Mesenchymal stem cell (in vitro differentiated cells and primary cell): ENCODE measurements around the gene SDR39U1.
"Not testable (repeated sequence)": the region's sequence is repeated elsewhere in the genome, so short reads cannot be mapped to it uniquely, and the experiment has no call there.

ENCODE experiments used
- DNase-seq: peaks from one replicate; pipeline ENCODE4 v3.0.0-alpha.2; 2013
- H2AFZ ChIP-seq: one replicate; pipeline ENCODE4 v1.6.1; 2013; ENCODE audit warnings: low read depth, mild to moderate bottlenecking, control low read depth, inconsistent platforms, low read length, moderate library complexity
- H2AK5ac ChIP-seq: 2 replicates; pipeline ENCODE4 v1.6.1; 2013; ENCODE audit warnings: low read length, moderate library complexity, mild to moderate bottlenecking, inconsistent platforms; ENCODE audit not compliant: severe bottlenecking
- H2BK120ac ChIP-seq: one replicate; pipeline ENCODE4 v1.6.1; 2013; ENCODE audit warnings: low read depth, mild to moderate bottlenecking, inconsistent platforms, low read length, moderate library complexity
- H2BK12ac ChIP-seq, 2 experiments: one replicate each; pipeline ENCODE4 v1.6.1; 2013; ENCODE audit warnings: inconsistent platforms in 2 of 2, low read length in 2 of 2, mild to moderate bottlenecking in 2 of 2, moderate library complexity in 2 of 2, control low read depth in 1 of 2
- H2BK15ac ChIP-seq: one replicate; pipeline ENCODE4 v1.6.1; 2013; ENCODE audit warnings: mild to moderate bottlenecking, low read depth, inconsistent platforms; ENCODE audit not compliant: poor library complexity, severe bottlenecking
- H2BK5ac ChIP-seq: 2 replicates; pipeline ENCODE4 v1.6.1; 2013; ENCODE audit warnings: low read depth, mild to moderate bottlenecking, low read length, control low read depth, inconsistent platforms; ENCODE audit not compliant: poor library complexity, severe bottlenecking
- H3K14ac ChIP-seq, 2 experiments: one replicate each; pipeline ENCODE4 v1.6.1; 2013; ENCODE audit warnings: inconsistent platforms in 2 of 2, low read length in 2 of 2, control low read depth in 1 of 2, mild to moderate bottlenecking in 1 of 2, moderate library complexity in 1 of 2
- H3K18ac ChIP-seq, 2 experiments: one replicate each; pipeline ENCODE4 v1.6.1; 2013; ENCODE audit warnings: inconsistent platforms in 2 of 2, low read length in 2 of 2, control low read depth in 1 of 2, low read depth in 1 of 2, mild to moderate bottlenecking in 1 of 2
- H3K23ac ChIP-seq, 2 experiments: one replicate each; pipeline ENCODE4 v1.6.1; 2013; ENCODE audit warnings: inconsistent platforms in 2 of 2, low read length in 2 of 2, mild to moderate bottlenecking in 2 of 2, moderate library complexity in 2 of 2, control low read depth in 1 of 2
- H3K27ac ChIP-seq: 2 replicates; pipeline ENCODE4 v1.5.1; 2013; ENCODE audit warnings: mild to moderate bottlenecking, moderate library complexity, low read length, control low read depth, inconsistent platforms; ENCODE audit not compliant: poor library complexity, severe bottlenecking
- H3K27me3 ChIP-seq, 2 experiments: 2 replicates each; pipeline versions ENCODE4 v1.6.1 to v1.7.0; 2013; ENCODE audit warnings: low read length in 2 of 2, mild to moderate bottlenecking in 2 of 2, moderate library complexity in 2 of 2, control low read depth in 1 of 2, inconsistent platforms in 1 of 2; ENCODE audit not compliant: control insufficient read depth in 1 of 2, insufficient read depth in 1 of 2
- H3K36me3 ChIP-seq, 2 experiments: 2 replicates each; pipeline versions ENCODE4 v1.6.1 to v1.7.0; 2013; ENCODE audit warnings: low read length in 2 of 2, control low read depth in 1 of 2, inconsistent platforms in 1 of 2, low read depth in 1 of 2, mild to moderate bottlenecking in 1 of 2; ENCODE audit not compliant: insufficient read depth in 2 of 2, control insufficient read depth in 1 of 2
- H3K4ac ChIP-seq, 2 experiments: one replicate each; pipeline ENCODE4 v1.6.1; 2013; ENCODE audit warnings: inconsistent platforms in 2 of 2, low read length in 2 of 2, mild to moderate bottlenecking in 2 of 2, moderate library complexity in 2 of 2, control low read depth in 1 of 2, low read depth in 1 of 2
- H3K4me1 ChIP-seq: 2 replicates; pipeline ENCODE4 v1.6.1; 2013; ENCODE audit warnings: low read depth, low read length, control low read depth; ENCODE audit not compliant: control insufficient read depth, insufficient read depth
- H3K4me2 ChIP-seq: 2 replicates; pipeline ENCODE4 v1.6.1; 2013; ENCODE audit warnings: low read length, mild to moderate bottlenecking, inconsistent platforms; ENCODE audit not compliant: poor library complexity, severe bottlenecking
- H3K4me3 ChIP-seq, 2 experiments: 2 replicates each; pipeline versions ENCODE4 v1.5.1 to v1.7.0; 2013; ENCODE audit warnings: low read length in 2 of 2, mild to moderate bottlenecking in 2 of 2, control low read depth in 1 of 2, low read depth in 1 of 2; ENCODE audit not compliant: insufficient read depth in 1 of 2
- H3K79me1 ChIP-seq: replicated peaks from 2 replicates; pipeline ENCODE4 v1.6.1; 2013; ENCODE audit warnings: mild to moderate bottlenecking, control low read depth, low read length, inconsistent platforms; ENCODE audit not compliant: poor library complexity, severe bottlenecking
- H3K9ac ChIP-seq: 2 replicates; pipeline ENCODE4 v1.7.0; 2013; ENCODE audit warnings: mild to moderate bottlenecking, low read length, moderate library complexity
- H3K9me3 ChIP-seq: 2 replicates; pipeline ENCODE4 v1.7.0; 2013; ENCODE audit warnings: mild to moderate bottlenecking, low read length; ENCODE audit not compliant: control insufficient read depth
- H4K8ac ChIP-seq: one replicate; pipeline ENCODE4 v1.6.1; 2013; ENCODE audit warnings: inconsistent platforms, mild to moderate bottlenecking, low read length, moderate library complexity
- H4K91ac ChIP-seq: one replicate; pipeline ENCODE4 v1.6.1; 2013; ENCODE audit warnings: mild to moderate bottlenecking, low read length, inconsistent platforms
- WGBS: methylation state at CpG from one replicate; pipeline ENCODE4 v1.1.7; 2013; ENCODE audit warnings: mixed read lengths; 5-methylcytosine and 5-hydroxymethylcytosine counted together

SDR39U1 gene

DNA sequence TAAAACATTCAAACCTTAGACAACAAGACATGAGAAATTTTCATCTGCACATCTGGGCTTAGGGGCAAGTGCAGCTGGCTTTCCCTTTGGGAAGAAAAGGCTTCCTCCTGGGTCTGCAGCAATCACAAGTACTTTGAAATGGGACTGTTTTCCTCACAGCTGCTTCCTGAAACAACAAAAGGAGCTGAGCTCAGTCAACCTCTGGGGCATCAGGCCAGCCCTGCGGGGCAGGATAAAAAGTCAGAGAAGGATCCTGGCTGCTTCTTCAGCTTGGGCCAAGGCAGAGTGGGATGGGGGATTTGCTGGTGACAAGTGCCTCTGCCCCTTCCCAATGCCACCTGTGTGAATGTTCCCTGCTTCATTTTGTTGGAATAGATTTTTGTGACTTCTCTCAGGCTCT lies 16.2 kb upstream of the SDR39U1 start:
- Histone ChIP-seq H2AK5ac (no peak overlapping the region), H3K27ac (no peak overlapping the region), H3K36me3 (peaks cover 0 to 4% of the 10 kb centered on the region in 2 experiments), H3K27me3 (no peaks in the 10 kb centered on the region), H3K4me1 (no peaks in the 10 kb centered on the region), H3K23ac (no peak overlapping the region), H3K14ac (no peak overlapping the region), H2BK5ac (no peak overlapping the region), H3K4me3 (no peak overlapping the region), H4K91ac (no peak overlapping the region), H2BK12ac (no peak overlapping the region), H3K9me3 (peaks cover 11% of the 10 kb centered on the region), H4K8ac (no peak overlapping the region), H3K4ac (no peak overlapping the region), H2AFZ (no peak overlapping the region), H3K18ac (no peak overlapping the region), H3K4me2 (no peak overlapping the region), H2BK120ac (no peak overlapping the region), H3K9ac (no peak overlapping the region), H3K79me1 (no peaks in the 10 kb centered on the region), H2BK15ac (no peak overlapping the region)
- WGBS = 100% methylated on average over 1 of the region's 1 CpG
- no peak for DNase-seq

DNA sequence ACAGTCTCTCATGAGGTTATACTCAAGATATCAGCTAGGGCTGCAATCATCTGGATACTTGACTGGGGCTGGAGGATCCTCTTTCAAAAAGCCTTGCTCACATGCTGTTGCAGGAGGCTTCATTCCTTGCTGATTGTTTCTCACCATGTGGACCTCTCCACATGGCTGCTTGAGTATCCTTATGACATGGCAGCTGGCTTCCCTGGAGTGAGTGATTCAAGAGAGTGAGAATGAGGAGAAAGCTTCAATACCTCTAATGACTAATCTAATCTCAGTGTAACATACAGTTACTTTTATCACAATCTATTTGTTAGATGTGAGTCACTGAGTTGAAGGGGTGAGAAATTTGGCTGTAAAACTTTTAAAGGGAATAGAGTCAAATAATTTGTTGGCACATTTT lies 14.4 kb upstream of the SDR39U1 start:
- no peak overlapping the region for H3K4ac ChIP-seq
- no peak overlapping the region for H2BK15ac ChIP-seq
- no peak overlapping the region for H2BK12ac ChIP-seq
- no peak overlapping the region for H2AK5ac ChIP-seq
- no peak overlapping the region for H2AFZ ChIP-seq
- no peak overlapping the region for H2BK120ac ChIP-seq
- DNase-seq = no peak
- H3K27ac ChIP-seq = no peak overlapping the region
- no peak overlapping the region for H3K9ac ChIP-seq
- H3K4me2 ChIP-seq = no peak overlapping the region
- peaks cover 11% of the 10 kb centered on the region for H3K9me3 ChIP-seq
- no peaks in the 10 kb centered on the region for H3K4me1 ChIP-seq
- H3K18ac ChIP-seq = no peak overlapping the region
- no peaks in the 10 kb centered on the region for H3K27me3 ChIP-seq
- no peak overlapping the region for H2BK5ac ChIP-seq
- H4K91ac ChIP-seq = no peak overlapping the region
- peaks cover 0 to 4% of the 10 kb centered on the region in 2 experiments for H3K36me3 ChIP-seq
- no peak overlapping the region for H3K4me3 ChIP-seq
- no peak overlapping the region for H4K8ac ChIP-seq
- H3K14ac ChIP-seq = no peak overlapping the region
- H3K79me1 ChIP-seq = no peaks in the 10 kb centered on the region
- no peak overlapping the region for H3K23ac ChIP-seq

DNA sequence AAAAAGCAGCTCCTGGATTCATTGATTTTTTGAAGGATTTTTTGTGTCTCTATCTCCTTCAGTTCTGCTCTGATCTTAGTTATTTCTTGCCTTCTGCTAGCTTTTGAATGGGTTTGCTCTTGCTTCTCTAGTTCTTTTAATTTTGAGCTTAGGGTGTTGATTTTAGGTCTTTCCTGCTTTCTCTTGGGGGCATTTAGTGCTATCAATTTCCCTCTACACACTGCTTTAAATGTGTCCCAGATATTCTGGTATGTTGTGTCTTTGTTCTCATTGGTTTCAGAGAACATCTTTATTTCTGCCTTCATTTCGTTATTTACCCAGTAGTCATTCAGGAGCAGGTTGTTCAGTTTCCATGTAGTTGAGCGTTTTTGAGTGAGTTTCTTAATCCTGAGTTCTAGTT lies 8.3 kb upstream of the SDR39U1 start:
- H3K4me3 ChIP-seq, H2BK15ac ChIP-seq, DNase-seq, H4K8ac ChIP-seq, H3K27ac ChIP-seq, H3K27me3 ChIP-seq, H3K36me3 ChIP-seq, H3K14ac ChIP-seq, H3K4me1 ChIP-seq, H3K4me2 ChIP-seq, H2BK120ac ChIP-seq, H3K4ac ChIP-seq, H2BK5ac ChIP-seq, H3K9me3 ChIP-seq, H3K9ac ChIP-seq, H2BK12ac ChIP-seq, H3K18ac ChIP-seq, H3K79me1 ChIP-seq, H4K91ac ChIP-seq, H2AK5ac ChIP-seq, H3K23ac ChIP-seq, H2AFZ ChIP-seq: not testable (repeated sequence)
- no CpG with 5 or more reads among the region's 2 CpGs for WGBS

DNA sequence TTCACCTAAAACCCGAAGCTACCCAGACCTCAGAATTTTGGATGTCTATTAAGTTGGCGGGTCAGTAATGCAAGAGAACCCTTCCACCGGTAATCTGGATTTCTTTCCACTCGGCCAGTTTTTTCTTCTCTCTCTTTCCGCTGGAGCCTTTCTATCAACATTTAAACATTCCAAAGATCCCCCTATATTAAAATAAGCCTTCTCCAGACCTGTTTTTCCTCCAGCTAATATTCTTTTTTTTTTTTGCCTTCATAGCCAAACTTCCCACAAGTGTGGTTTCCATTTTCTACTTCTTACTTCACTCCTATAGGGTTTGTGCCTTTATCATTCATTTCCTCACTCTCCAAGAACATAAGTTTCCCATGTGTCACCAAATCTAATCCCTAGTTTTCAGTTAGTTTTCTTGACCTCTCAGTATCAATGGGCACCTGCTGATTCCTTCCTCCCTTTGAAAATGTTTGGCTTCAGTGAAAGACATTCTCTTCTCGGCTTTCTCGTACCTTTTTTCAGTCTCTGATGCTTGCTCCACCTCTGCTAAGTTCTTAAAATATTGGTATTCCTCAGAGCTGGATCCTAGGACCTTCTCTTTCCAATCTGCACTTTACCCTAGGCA lies 583 bp upstream of the SDR39U1 start:
- H2BK12ac ChIP-seq = no peak overlapping the region
- H3K4me2 ChIP-seq = peak overlapping the region; percentile 84
- peaks cover 22 to 37% of the 10 kb centered on the region in 2 experiments for H3K36me3 ChIP-seq
- no peak overlapping the region for H2BK120ac ChIP-seq
- no peak overlapping the region for H2BK15ac ChIP-seq
- H2BK5ac ChIP-seq = no peak overlapping the region
- no peaks in the 10 kb centered on the region for H3K9me3 ChIP-seq
- H3K18ac ChIP-seq = peak overlapping the region in 1 of 2 experiments; percentile 67
- H3K4me1 ChIP-seq = peaks cover 12% of the 10 kb centered on the region
- peaks cover 22% of the 10 kb centered on the region for H3K79me1 ChIP-seq
- no peak overlapping the region for H4K91ac ChIP-seq
- H3K4me3 ChIP-seq = peak overlapping the region in 1 of 2 experiments; percentile 84
- no peak overlapping the region for H3K14ac ChIP-seq
- DNase-seq = no peak
- H3K4ac ChIP-seq = peak overlapping the region in 1 of 2 experiments; percentile 82
- H2AK5ac ChIP-seq = peak overlapping the region; percentile 82
- no peak overlapping the region for H4K8ac ChIP-seq
- peak overlapping the region; percentile 99 for H3K9ac ChIP-seq
- H3K23ac ChIP-seq = no peak overlapping the region
- no peak overlapping the region for H2AFZ ChIP-seq
- 8% methylated on average over 6 of the region's 7 CpGs for WGBS
- peak overlapping the region; percentile 88 for H3K27ac ChIP-seq
- H3K27me3 ChIP-seq = no peaks in the 10 kb centered on the region
